Activated CD4-positive, alpha-beta T cell treated with anti-CD3 and anti-CD28 coated beads, Interleukin-2, amount 10 ng/mL, durations not matched to agents 7 days and 5 days (primary cell): ENCODE data around the gene PTK7. TPM values are rescaled to one million over a fixed set of nuclear protein-coding genes. Genes with fewer than 3 reads are reported as not detected.
"Not testable (repeated sequence)": the region's sequence is repeated elsewhere in the genome, so short reads cannot be mapped to it uniquely, and the experiment has no call there.

Experiments used
- CTCF ChIA-PET: fragments of 350-600 bp; sonication (Branson Sonifier 250); formaldehyde crosslinking; loops from one replicate; lab custom pipeline; 2021; ENCODE audit warnings: antibody characterized with exemption; lab: Charles Lee
- POLR2A ChIA-PET: fragments of 350-600 bp; sonication (Branson Sonifier 250); formaldehyde crosslinking; loops from one replicate; lab custom pipeline; 2021; ENCODE audit warnings: antibody characterized with exemption; lab: Charles Lee
- DNase-seq: peaks from one replicate; pipeline ENCODE4 v3.0.0-alpha.2; 2020
- H3K27ac Mint-ChIP-seq: one replicate; pipeline ENCODE4 v1.8.0; 2021; ENCODE audit warnings: mild to moderate bottlenecking, moderate library complexity, mixed read lengths
- H3K27me3 Mint-ChIP-seq: one replicate; pipeline ENCODE4 v1.8.0; 2021; ENCODE audit warnings: mixed read lengths
- H3K36me3 Mint-ChIP-seq: one replicate; pipeline ENCODE4 v1.8.0; 2021; ENCODE audit warnings: low read depth, mixed read lengths
- H3K4me1 Mint-ChIP-seq: one replicate; pipeline ENCODE4 v1.8.0; 2021; ENCODE audit warnings: mixed read lengths
- H3K4me3 Mint-ChIP-seq: one replicate; pipeline ENCODE4 v1.8.0; 2021; ENCODE audit warnings: mild to moderate bottlenecking, moderate library complexity, mixed read lengths
- H3K9me3 Mint-ChIP-seq: one replicate; pipeline ENCODE4 v1.8.0; 2021; ENCODE audit warnings: mixed read lengths
- total RNA-seq, 2 experiments: library from RNA; stranded (reverse); gene quantifications; one replicate each; pipeline ENCODE4 v1.2.3, GENCODE V29; 2021

The PTK7 gene
- total RNA-seq, 2 experiments from 2014 or later = 1.3 to 1.9 TPM

DNA sequence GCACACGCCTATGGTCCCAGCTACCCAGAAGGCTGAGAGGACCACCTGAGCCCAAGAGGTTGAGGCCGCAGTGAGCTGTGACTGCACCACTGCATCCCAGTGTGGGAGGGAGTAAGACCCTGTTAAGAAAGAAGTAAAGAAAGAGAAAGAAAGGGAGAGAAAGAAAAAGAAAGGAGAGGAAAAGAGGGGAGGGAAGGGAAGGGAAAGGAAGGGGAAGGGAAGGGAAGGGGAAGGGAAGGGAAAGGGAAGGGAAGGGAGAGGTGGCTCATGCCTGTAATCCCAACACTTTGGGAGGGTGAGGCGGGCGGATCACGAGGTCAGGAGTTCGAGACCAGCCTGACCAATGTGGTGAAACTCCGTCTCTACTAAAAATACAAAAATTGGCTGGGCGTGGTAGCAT lies 34.6 kb upstream of the PTK7 start:
- POLR2A ChIA-PET = interaction anchor here (0.6 kb wide), 1 partner anchor 40 kb away, joined by 3 read pairs; no protein-coding TSS in a partner anchor

DNA sequence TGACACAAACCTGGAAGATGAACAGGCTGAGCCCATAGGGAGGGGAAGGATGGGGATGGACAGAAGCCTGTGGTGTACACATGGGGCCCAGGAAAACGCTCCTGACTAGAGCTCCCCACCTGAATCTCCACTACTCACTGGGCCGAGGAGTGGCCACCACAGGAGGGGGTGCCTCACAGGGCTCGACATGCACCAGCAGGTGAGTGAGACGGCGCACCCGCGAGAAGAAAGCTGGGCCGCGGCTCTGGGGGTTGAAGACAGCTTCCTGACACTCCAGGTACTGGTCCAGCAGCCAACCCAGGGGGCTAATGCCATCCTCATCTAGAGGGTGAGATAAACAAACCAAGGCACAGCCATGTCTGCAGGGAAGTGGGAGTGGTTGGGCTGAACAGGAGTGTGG lies 32.8 kb upstream of the PTK7 start:
- Mint-ChIP-seq H3K4me3 (no peak overlapping the region), H3K4me1 (no peaks in the 10 kb centered on the region), H3K27me3 (no peaks in the 10 kb centered on the region), H3K9me3 (no peaks in the 10 kb centered on the region), H3K27ac (peak overlapping the region; percentile 46), H3K36me3 (peaks cover 20% of the 10 kb centered on the region)
- ChIA-PET POLR2A (no interaction called here), CTCF (interaction anchor here (2.3 kb wide), 1 partner anchor 15 kb away, joined by 5 read pairs; no protein-coding TSS in a partner anchor)
- DNase-seq = no peak

More for the DNA sequence above, 34.6 kb upstream of the PTK7 start:
- not testable (repeated sequence) for H3K9me3 Mint-ChIP-seq, H3K27me3 Mint-ChIP-seq, DNase-seq, H3K4me1 Mint-ChIP-seq, H3K4me3 Mint-ChIP-seq
- CTCF ChIA-PET = interaction anchor here (2.3 kb wide), 1 partner anchor 13 kb away, joined by 5 read pairs; no protein-coding TSS in a partner anchor
- Mint-ChIP-seq H3K36me3 (peaks cover 24% of the 10 kb centered on the region), H3K27ac (peak overlapping the region; percentile 31)

DNA sequence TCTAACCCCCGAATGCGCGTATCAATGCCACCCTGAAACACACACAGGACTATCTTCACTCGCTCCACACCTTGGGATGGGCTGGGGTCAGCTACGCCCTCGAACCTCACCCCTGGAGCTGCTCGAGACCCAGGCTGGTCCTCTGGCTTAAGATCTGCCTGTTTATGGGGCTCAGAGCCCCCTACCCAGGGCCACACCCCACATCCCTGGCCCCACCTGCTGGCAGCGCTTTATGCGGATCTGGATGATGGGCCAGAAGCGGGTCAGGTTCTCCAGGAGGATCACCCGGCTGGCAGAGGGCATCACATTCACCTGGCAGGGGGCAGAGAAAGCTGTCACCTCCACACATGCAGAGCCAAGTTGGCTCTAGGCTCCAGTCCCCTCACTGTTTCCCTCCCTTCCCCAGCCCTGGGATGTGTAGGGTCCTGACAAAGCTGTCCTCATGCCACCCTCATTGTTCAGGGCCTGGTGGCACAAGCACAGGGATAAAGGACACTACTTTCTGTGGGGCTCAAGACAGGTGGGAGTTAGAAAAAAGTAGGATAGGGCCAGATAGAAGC lies 30.7 kb upstream of the PTK7 start:
- no peak overlapping the region for H3K4me3 Mint-ChIP-seq
- H3K27me3 Mint-ChIP-seq = no peaks in the 10 kb centered on the region
- H3K4me1 Mint-ChIP-seq = peaks cover under 1% of the 10 kb centered on the region
- no peak for DNase-seq
- ChIA-PET POLR2A (no interaction called here), CTCF (interaction anchor here (0.6 to 2.1 kb wide), 2 partner anchors 10 to 132 kb away, joined by 3 to 5 read pairs; no protein-coding TSS in a partner anchor)
- no peaks in the 10 kb centered on the region for H3K9me3 Mint-ChIP-seq
- H3K27ac Mint-ChIP-seq = peak overlapping the region; percentile 75
- H3K36me3 Mint-ChIP-seq = peaks cover 18% of the 10 kb centered on the region

- H3K36me3 Mint-ChIP-seq = peaks cover 29% of the 10 kb centered on the region
- CTCF ChIA-PET = interaction anchor here (0.6 to 1.2 kb wide), 2 partner anchors 11 to 35 kb away, joined by 4 read pairs; partner anchors contain the start of genes KLC4 and MRPL2
- no peak overlapping the region for H3K27ac Mint-ChIP-seq
- DNase-seq = no peak
- POLR2A ChIA-PET = no interaction called here
- H3K9me3 Mint-ChIP-seq = no peaks in the 10 kb centered on the region
- H3K27me3 Mint-ChIP-seq = no peaks in the 10 kb centered on the region
- no peak overlapping the region for H3K4me3 Mint-ChIP-seq
- peaks cover 24% of the 10 kb centered on the region for H3K4me1 Mint-ChIP-seq
Observed at GRCh38 chr6:43047998-43048397, 28.1 kb upstream of the PTK7 start.

DNA sequence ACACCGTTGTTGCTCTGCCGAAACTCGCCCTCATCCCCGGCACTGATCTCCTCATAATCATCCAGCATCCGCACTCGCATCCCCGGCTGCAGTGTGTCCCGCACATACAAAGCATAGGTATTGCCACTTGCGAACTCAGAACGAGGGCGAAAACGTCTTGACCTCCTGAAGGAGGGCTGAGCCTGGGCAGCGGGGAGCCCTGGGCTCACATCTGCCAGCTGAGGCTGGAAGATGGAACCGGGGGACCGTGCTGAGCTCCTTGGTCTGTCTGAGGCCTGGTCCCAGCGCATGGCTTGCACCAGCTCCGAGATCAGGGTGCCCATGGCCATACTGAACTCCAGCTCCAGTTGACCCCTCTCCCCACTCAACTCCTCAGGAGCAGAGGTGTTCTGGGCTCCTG lies 25.1 kb upstream of the PTK7 start:
- no peaks in the 10 kb centered on the region for H3K27me3 Mint-ChIP-seq

GRCh38 chr6:43052225-43052841 lies 23.8 kb upstream of the PTK7 start:
- CTCF ChIA-PET = no interaction called here

More for the DNA sequence above, 25.1 kb upstream of the PTK7 start:
- H3K36me3 Mint-ChIP-seq = peaks cover 38% of the 10 kb centered on the region
- no peak overlapping the region for H3K27ac Mint-ChIP-seq
- ChIA-PET POLR2A (interaction anchor here (0.5 kb wide), 1 partner anchor 46 kb away, joined by 3 read pairs; no protein-coding TSS in a partner anchor), CTCF (interaction anchor here (1.0 kb wide), 2 partner anchors 29 to 93 kb away, joined by 3 read pairs; no protein-coding TSS in a partner anchor)
- H3K9me3 Mint-ChIP-seq = no peaks in the 10 kb centered on the region
- no peak for DNase-seq
- H3K4me1 Mint-ChIP-seq = peaks cover 39% of the 10 kb centered on the region
- H3K4me3 Mint-ChIP-seq = no peak overlapping the region

GRCh38 chr6:43052842-43053544 lies 23.1 kb upstream of the PTK7 start:
- POLR2A ChIA-PET = interaction anchor here (0.9 kb wide), 1 partner anchor 74 kb away, joined by 3 read pairs; the partner anchor contains the start of gene PEX6
- DNase-seq = peak; percentile 21
- H3K36me3 Mint-ChIP-seq = peaks cover 43% of the 10 kb centered on the region

More at GRCh38 chr6:43052225-43052841, 23.8 kb upstream of the PTK7 start:
- Mint-ChIP-seq H3K4me3 (peak overlapping the region; percentile 98), H3K27me3 (no peaks in the 10 kb centered on the region), H3K9me3 (no peaks in the 10 kb centered on the region), H3K36me3 (peaks cover 37% of the 10 kb centered on the region), H3K4me1 (peaks cover 43% of the 10 kb centered on the region), H3K27ac (peak overlapping the region; percentile 99)
- DNase-seq = no peak
- POLR2A ChIA-PET = no interaction called here

DNA sequence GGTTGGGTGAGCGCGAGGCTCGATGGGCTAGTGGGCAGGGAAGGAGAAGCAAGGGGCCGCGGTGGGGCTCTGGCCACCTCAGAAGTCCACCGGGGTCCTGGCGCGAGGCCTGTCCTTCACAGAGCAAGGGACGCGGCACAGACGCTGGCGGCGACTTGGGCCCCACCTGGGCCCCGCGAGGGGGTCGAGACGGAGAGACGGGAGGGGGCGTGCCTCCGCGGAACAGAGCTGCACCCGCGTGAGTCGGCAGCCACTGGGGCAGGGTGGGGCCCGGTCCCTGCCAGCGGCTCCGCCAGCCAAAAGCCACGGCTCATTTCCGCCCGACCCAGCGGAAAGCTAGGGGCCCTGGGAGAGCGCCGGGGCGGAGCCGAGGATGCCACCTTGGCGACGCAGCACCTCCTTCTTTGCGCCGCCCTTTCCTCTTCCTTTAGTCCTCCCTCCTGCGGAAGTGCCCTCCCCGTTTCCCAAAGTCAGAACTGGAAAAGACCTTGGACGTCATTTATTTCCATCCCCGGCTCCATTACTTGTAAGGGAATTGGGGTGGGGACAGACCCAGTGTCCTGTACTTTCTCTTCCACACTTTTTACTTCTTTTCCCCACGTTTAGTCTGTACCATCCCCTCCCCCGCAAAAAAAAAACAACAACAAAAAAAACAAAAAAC lies 22.4 kb upstream of the PTK7 start, which contains the start of gene CUL7:
CUL7 (minus strand) TSS at position 307 of the 661 bp plus-strand sequence. CDS start 1,063 bp downstream, outside the sequence.
- ChIA-PET POLR2A (interaction anchor here (0.6 to 0.9 kb wide), 2 partner anchors 40 to 74 kb away, joined by 3 read pairs; partner anchors contain the start of genes KLHDC3, MEA1 and PEX6), CTCF (interaction anchor here (0.6 to 1.6 kb wide), 4 partner anchors 18 to 90 kb away, joined by 3 to 4 read pairs (median 4); partner anchors contain the start of gene PPP2R5D)
- Mint-ChIP-seq H3K27me3 (no peaks in the 10 kb centered on the region), H3K9me3 (no peaks in the 10 kb centered on the region), H3K4me3 (peak within 1 kb of the TSS; percentile 98), H3K4me1 (peaks cover 55% of the 10 kb centered on the region), H3K27ac (peak within 1 kb of the TSS; percentile 99), H3K36me3 (peaks cover 42% of the 10 kb centered on the region)
- DNase-seq = peak; percentile 95

More at GRCh38 chr6:43052842-43053544, 23.1 kb upstream of the PTK7 start:
- CTCF ChIA-PET = interaction anchor here (0.9 kb wide), 1 partner anchor 69 kb away, joined by 4 read pairs; the partner anchor contains the start of gene PPP2R5D
- no peaks in the 10 kb centered on the region for H3K9me3 Mint-ChIP-seq
- peak overlapping the region; percentile 98 for H3K4me3 Mint-ChIP-seq
- H3K27me3 Mint-ChIP-seq = no peaks in the 10 kb centered on the region
- peak overlapping the region; percentile 99 for H3K27ac Mint-ChIP-seq
- peaks cover 49% of the 10 kb centered on the region for H3K4me1 Mint-ChIP-seq

DNA sequence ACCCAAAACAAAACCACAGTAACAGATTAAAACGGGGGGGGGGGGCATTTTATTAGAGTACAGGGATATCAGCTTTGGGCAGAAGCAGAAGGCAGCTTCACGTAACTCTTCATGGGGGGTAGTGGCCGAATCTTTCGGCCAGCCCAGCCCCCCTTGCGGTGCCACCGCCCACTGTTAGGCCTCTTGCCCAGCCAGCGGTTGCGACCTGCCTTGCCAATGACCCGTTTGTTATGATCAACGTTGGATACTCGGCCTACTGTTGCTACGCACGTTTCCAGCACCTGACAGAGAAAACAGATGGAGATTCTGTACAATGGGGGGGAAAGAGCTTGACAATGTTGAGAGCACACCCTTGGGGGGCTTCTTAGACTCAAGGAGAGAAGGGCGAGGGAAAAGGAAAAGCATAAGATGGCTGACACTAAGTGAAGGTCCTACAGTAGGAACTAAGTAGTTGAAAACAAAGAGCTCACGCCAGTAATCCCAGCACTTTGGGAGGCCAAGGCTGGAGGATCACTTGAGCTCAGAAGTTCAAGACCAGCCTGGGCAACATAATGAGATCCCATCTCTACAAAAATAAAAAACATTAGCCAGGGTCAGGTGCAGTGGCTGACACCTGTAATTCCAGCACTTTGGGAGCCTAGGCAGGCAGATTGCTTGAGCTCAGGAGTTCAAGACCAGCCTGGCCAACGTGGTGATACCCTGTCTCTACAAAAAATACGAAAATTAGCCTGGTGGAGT lies 21.7 kb upstream of the PTK7 start:
- H3K9me3 Mint-ChIP-seq = no peaks in the 10 kb centered on the region
- H3K4me3 Mint-ChIP-seq = peak overlapping the region; percentile 98
- DNase-seq = no peak
- ChIA-PET POLR2A (interaction anchor here (0.6 to 0.9 kb wide), 2 partner anchors 40 to 75 kb away, joined by 3 read pairs; partner anchors contain the start of genes KLHDC3, MEA1 and PEX6), CTCF (interaction anchor here (0.6 to 1.6 kb wide), 7 partner anchors 18 to 646 kb away, joined by 3 to 4 read pairs (median 3); partner anchors contain the start of gene PPP2R5D)
- H3K36me3 Mint-ChIP-seq = peaks cover 39% of the 10 kb centered on the region
- H3K27me3 Mint-ChIP-seq = no peaks in the 10 kb centered on the region
- peaks cover 59% of the 10 kb centered on the region for H3K4me1 Mint-ChIP-seq
- H3K27ac Mint-ChIP-seq = peak overlapping the region; percentile 99

GRCh38 chr6:43055966-43056365 lies 20.1 kb upstream of the PTK7 start:
- no peak overlapping the region for H3K27ac Mint-ChIP-seq

DNA sequence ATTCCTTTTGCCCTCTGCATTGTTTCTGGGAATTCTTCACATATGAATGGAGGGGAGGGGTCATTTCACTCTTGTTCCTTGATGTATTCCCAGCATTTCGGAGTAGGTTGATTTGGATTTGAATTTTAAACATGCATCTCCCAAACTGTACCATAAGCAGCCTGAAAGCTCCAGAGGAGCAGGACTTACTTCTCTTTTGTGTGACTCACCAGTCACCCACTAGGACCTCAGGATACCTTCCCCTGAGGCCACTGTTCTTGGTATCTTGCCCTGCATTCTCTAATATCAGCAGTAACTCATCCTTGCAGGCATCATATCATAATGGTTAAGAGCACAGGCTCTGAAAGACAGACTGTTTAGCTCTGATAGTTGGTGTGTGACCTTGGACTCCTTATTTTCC lies 17.6 kb upstream of the PTK7 start:
- Mint-ChIP-seq H3K27ac (peak overlapping the region; percentile 98), H3K4me1 (peaks cover 51% of the 10 kb centered on the region), H3K27me3 (no peaks in the 10 kb centered on the region), H3K9me3 (no peaks in the 10 kb centered on the region), H3K4me3 (peak overlapping the region; percentile 88), H3K36me3 (peaks cover 21% of the 10 kb centered on the region)
- CTCF ChIA-PET = interaction anchor here (0.9 to 1.7 kb wide), 4 partner anchors 42 to 129 kb away, joined by 3 to 5 read pairs (median 4); partner anchors contain the start of gene CNPY3
- no peak for DNase-seq
- POLR2A ChIA-PET = interaction anchor here (1.1 kb wide), 1 partner anchor 74 kb away, joined by 4 read pairs; the partner anchor contains the start of gene PPP2R5D

More at GRCh38 chr6:43055966-43056365, 20.1 kb upstream of the PTK7 start:
- Mint-ChIP-seq H3K9me3 (no peaks in the 10 kb centered on the region), H3K4me1 (peaks cover 69% of the 10 kb centered on the region), H3K4me3 (peak overlapping the region; percentile 1), H3K36me3 (peaks cover 30% of the 10 kb centered on the region), H3K27me3 (no peaks in the 10 kb centered on the region)
- DNase-seq = no peak
- CTCF ChIA-PET = interaction anchor here (1.0 kb wide), 1 partner anchor 9 kb away, joined by 4 read pairs; no protein-coding TSS in a partner anchor
- POLR2A ChIA-PET = no interaction called here
